Gastroesophageal sphincter (tissue), 3 donors: Measurements from ENCODE around the gene ABCG1.

Source experiments
- CTCF ChIP-seq, 4 experiments: fragments of 200-600 bp in 2 of 4; fragments of 450-650 bp in 2 of 4; sonication (generic) in 1 of 4; IDR thresholded peaks; one replicate each; pipeline ENCODE4 v1.5.1; 2017 to 2019; ENCODE audit warnings: antibody characterized with exemption in 4 of 4, mild to moderate bottlenecking in 2 of 4, moderate library complexity in 2 of 4
- EP300 ChIP-seq: sonication (generic); formaldehyde crosslinking; IDR thresholded peaks from one replicate; pipeline ENCODE4 v1.6.1; 2017; ENCODE audit warnings: antibody characterized with exemption, mild to moderate bottlenecking
- POLR2A ChIP-seq, 2 donors: fragments of 450-650 bp; IDR thresholded peaks; one replicate each; pipeline ENCODE4 v1.6.1; 2017; ENCODE audit warnings: antibody characterized with exemption in 2 of 2, mild to moderate bottlenecking in 2 of 2, moderate library complexity in 1 of 2
- POLR2AphosphoS5 ChIP-seq: sonication (generic); formaldehyde crosslinking; IDR thresholded peaks from one replicate; pipeline ENCODE4 v1.6.1; 2017; ENCODE audit warnings: antibody characterized with exemption

DNA sequence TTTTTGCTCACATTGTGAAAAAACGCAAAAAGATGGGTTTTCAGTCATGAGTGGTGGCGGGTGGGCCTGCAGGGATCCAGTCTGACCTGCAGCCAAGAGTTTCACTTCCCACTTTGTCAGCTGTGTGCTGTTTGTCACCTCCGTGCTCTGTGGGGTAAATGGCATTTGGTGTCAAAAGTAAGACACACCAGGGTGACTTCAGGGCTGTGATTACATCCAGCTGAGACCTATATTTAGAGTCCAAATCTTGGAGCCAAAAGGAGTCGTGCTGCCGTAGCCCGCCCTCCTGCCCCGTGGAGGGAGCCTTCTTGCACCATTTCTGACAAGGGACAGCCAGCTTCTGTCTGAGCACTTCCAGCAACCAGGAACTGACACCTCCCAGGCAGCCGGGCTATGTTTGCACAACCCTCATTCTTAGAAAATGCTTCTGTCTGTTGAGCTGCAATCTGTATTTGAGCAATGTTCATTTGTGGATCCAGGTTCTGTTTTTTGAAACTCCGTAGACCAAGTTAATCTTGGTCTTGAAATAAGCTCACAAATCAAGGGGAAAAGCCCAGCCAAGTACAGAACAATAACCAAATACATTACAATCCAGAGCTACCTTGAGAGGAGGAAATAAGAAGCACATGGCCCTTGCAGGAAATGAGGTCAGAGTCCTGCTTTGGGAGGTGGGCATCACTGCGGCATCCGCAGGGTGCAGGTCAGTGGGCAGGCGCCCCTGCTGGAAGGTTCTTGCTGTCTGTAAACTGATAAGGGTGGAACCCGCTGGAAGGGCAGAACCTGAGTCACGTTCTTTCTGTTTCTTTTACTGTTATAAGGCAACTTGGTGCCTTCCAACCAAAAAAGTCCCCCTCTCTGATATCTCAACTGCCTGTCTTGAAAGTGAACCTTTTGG is 14.4 kb downstream of the ABCG1 start:
- TF ChIP-seq CTCF (IDR thresholded peaks at IDR 0.05) (peak in 2 of 4 experiments; percentile 26 to 33), POLR2A (IDR thresholded peaks at IDR 0.05) (no peak), POLR2AphosphoS5 (peak; percentile 96), EP300 (no peak)
